ENCODE data around the gene KCNH4.

KCNH4 gene

DNA sequence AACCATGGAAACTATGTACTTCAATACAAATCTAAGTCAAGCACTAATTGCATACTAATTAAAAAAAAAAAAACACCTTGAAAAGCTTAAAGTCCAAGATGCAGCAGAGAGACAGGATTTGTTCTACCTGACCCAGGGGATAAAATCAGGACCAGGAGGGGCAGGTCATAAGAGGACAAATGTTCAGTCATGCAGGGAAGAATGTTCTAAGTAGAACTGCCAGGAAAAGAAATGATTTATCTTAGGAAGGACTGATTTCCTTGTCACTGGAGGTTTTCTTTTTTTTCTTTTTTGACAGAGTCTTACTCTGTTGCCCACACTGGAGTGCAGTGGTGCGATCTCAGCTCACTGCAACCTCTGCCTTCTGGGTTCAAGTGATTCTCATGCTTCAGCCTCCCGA, 22.4 kb upstream of the KCNH4 start:
- TF ChIP-seq CTCF (IDR thresholded peaks at IDR 0.05; ENCODE audit: unreplicated experiment in 3 of 3): no peak
- Mint-ChIP-seq H3K9me3 (no peaks in the 10 kb centered on the region), H3K4me1 (no peaks in the 10 kb centered on the region), H3K4me3 (no peak overlapping the region), H3K27ac (no peak overlapping the region), H3K36me3 (ENCODE audit: low read depth) (peaks cover 52% of the 10 kb centered on the region), H3K27me3 (ENCODE audit: low read depth) (no peaks in the 10 kb centered on the region)

DNA sequence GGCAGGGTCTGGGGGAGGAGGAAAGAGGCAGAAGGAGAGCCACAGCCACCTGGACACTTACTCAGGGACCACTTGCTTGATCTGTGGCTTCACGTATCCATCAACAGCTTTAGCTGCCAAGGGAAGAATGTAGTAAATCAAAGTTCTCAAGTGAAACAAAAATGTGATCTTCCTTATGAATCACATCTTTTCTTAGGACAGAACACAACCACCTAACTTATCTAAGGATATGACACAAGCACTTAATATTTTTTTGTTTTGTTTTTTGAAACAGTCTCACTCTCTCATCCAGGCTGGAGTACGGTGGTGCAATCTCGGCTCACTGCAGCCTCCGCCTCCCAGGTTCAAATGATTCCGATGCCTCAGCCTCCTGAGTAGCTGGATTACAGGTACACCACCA, 21.8 kb upstream of the KCNH4 start:
- no peak for TF ChIP-seq CTCF (IDR thresholded peaks at IDR 0.05; ENCODE audit: unreplicated experiment in 3 of 3)
- Mint-ChIP-seq H3K27ac (no peak overlapping the region), H3K4me3 (no peak overlapping the region)

GRCh38 chr17:42202159-42202558, 21.2 kb upstream of the KCNH4 start:
- TF ChIP-seq CTCF (IDR thresholded peaks at IDR 0.05; ENCODE audit: unreplicated experiment in 3 of 3): no peak
- Mint-ChIP-seq H3K27me3 (ENCODE audit: low read depth) (no peaks in the 10 kb centered on the region), H3K27ac (no peak overlapping the region), H3K4me1 (no peaks in the 10 kb centered on the region), H3K36me3 (ENCODE audit: low read depth) (peaks cover 46% of the 10 kb centered on the region), H3K4me3 (no peak overlapping the region), H3K9me3 (no peaks in the 10 kb centered on the region)

More for the DNA sequence above, 21.8 kb upstream of the KCNH4 start:
- H3K9me3 Mint-ChIP-seq: no peaks in the 10 kb centered on the region
- peaks cover 51% of the 10 kb centered on the region for H3K36me3 Mint-ChIP-seq (ENCODE audit: low read depth)
- H3K27me3 Mint-ChIP-seq (ENCODE audit: low read depth): no peaks in the 10 kb centered on the region
- no peaks in the 10 kb centered on the region for H3K4me1 Mint-ChIP-seq

DNA sequence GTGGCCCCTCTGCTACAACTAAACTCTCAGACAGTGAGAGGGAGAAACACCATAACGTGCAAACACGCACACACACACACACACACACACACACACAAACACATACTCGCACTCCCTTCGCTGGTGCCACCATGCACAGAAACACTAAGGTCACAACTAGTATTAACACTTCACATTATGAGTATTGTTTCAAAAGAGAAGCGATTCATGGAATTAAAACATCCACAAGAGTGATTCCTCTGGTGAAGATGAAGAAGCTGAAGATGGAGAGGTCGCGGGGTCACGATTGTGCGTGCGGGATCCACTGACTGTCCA, 20.5 kb upstream of the KCNH4 start:
- Mint-ChIP-seq H3K27ac (no peak overlapping the region), H3K27me3 (ENCODE audit: low read depth) (no peaks in the 10 kb centered on the region), H3K36me3 (ENCODE audit: low read depth) (peaks cover 42% of the 10 kb centered on the region), H3K4me3 (no peak overlapping the region), H3K4me1 (no peaks in the 10 kb centered on the region), H3K9me3 (no peaks in the 10 kb centered on the region)
- no peak for TF ChIP-seq CTCF (IDR thresholded peaks at IDR 0.05; ENCODE audit: unreplicated experiment in 3 of 3)

GRCh38 chr17:42200706-42201457, 19.9 kb upstream of the KCNH4 start:
- Mint-ChIP-seq H3K4me3 (no peak overlapping the region), H3K9me3 (no peaks in the 10 kb centered on the region), H3K27me3 (ENCODE audit: low read depth) (no peaks in the 10 kb centered on the region), H3K4me1 (no peaks in the 10 kb centered on the region), H3K36me3 (ENCODE audit: low read depth) (peaks cover 37% of the 10 kb centered on the region), H3K27ac (no peak overlapping the region)
- TF ChIP-seq CTCF (IDR thresholded peaks at IDR 0.05; ENCODE audit: unreplicated experiment in 3 of 3): no peak

DNA sequence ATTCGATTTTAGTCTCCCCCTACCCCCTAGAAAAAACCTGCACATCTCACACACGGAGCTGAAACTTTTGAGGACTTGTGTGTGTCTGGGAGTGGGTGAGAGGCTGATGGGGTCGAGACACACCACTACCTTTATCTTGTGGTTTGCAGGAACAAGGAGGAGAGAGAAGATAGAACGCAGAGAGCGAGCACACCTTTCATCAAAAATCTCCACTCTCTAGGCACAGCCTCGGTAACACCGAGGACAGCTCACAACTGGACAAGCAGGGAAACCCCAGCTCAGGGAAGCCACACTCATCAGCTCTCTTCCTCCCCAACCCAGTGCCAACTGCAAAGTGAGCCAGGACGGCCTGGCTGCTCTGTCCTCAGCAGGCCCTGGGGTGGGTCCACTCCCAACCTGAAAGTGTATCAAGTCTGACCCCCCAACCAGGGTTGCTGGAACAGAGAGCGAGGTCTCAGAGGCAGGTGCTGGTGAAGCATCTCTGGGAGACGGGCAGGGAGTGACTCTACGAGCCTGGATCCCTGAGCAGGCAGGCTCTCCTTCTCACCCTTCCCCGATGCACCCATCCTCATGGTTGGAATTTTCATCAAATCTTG, 18.6 kb upstream of the KCNH4 start:
- Mint-ChIP-seq H3K9me3 (no peaks in the 10 kb centered on the region), H3K36me3 (ENCODE audit: low read depth) (peaks cover 30% of the 10 kb centered on the region), H3K4me1 (peaks cover 2% of the 10 kb centered on the region), H3K4me3 (no peak overlapping the region), H3K27me3 (ENCODE audit: low read depth) (no peaks in the 10 kb centered on the region), H3K27ac (no peak overlapping the region)
- TF ChIP-seq CTCF (IDR thresholded peaks at IDR 0.05; ENCODE audit: unreplicated experiment in 3 of 3): no peak

Data from nephron (organoid).